OCI-M1 (cell line): ENCODE results near the gene TMEM72.
A peak's percentile ranks its signal among the peaks of the same experiment; 100 is the strongest.

Experiments
- DNase-seq: peaks from one replicate; lab custom pipeline; 2025; lab: John Stamatoyannopoulos, UW

Gene TMEM72

DNA sequence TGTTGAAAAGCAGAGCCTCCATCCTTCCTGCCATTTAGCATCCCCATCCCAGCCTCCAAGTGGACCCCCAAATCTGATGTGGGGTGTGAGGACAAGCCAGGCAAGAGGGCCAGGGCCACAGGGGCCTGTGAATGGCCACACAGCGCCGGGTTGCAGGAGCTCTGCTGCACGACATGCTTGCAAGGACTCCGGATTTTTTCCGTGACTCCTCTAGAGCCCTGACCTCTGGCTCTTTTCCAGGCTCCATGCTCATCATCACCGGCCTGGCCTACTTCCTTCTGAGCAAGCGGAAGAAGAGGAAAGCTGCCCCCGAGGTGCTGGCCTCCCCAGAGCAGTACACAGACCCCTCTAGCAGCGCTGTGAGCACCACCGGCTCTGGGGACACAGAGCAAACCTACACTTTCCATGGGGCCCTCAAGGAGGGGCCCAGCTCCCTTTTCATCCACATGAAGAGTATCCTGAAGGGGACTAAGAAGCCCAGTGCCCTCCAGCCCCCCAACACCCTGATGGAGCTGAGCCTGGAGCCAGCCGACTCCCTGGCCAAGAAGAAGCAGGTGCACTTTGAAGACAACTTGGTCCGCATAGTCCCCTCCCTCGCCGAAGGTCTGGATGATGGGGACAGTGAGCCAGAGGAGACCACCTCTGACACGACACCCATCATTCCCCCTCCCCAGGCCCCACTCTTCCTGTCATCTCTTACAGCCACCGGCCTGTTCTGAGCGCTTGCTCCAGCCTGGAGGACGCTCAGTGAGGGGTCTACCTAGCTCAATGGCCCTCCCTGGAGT, 23.5 kb downstream of the TMEM72 start:
- DNase-seq, result no peak

DNA sequence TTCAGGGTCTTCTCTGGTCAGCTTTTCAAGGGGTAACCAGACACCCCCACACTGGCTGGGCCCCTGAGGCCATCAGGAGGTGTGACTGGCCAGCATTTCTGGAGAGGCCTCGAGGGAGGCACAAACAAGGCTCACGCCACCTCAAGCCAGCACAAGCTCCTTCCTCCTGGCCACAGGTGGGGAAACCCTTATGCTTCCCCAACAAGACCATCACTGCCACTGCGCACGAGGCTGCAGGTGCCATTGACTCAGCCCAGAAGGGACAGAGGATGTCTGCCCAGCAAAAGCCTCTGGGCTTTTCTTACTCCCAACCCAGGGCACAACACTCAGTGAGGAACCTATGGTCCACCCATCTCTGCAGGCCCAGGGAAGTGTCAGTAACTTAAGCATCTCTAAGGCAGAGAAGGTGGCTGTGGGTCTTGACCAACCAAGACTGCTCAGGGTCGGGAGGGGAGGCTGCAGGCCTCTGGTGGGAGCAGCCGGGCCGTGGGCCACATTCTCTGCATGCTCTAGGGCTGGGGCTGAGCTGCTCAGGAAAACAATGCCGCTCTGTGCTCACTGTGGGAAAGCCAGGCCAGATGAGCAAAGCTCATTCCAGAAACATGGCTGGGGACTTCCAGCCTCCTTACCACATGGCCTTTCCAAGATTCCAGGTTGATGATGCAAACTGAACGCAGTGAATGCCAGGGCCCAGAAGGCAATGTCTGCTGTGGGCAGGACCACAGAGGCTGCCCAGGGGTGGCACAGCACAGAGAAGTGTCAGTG, 24.2 kb downstream of the TMEM72 start:
- DNase-seq, result no peak

DNA sequence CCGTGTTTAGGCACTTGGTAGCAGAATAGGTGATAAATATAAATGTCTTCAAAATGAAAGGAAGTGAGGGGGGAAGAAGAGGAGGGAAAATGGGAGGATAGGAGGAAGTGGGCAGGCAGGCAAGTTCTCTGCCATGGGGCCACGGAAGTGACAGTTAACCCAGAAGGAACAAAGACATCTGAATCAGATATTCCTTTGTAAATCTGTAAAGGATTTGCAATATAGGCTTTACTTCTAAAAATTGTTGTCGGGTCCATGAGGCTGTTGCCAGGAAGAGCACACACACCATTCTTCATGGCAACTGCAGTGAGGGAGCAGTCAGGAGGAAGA, 24.8 kb downstream of the TMEM72 start:
- no peak for DNase-seq

- no peak for DNase-seq
Measured at GRCh38 chr10:44936314-44936975, 25.3 kb downstream of the TMEM72 start.

DNA sequence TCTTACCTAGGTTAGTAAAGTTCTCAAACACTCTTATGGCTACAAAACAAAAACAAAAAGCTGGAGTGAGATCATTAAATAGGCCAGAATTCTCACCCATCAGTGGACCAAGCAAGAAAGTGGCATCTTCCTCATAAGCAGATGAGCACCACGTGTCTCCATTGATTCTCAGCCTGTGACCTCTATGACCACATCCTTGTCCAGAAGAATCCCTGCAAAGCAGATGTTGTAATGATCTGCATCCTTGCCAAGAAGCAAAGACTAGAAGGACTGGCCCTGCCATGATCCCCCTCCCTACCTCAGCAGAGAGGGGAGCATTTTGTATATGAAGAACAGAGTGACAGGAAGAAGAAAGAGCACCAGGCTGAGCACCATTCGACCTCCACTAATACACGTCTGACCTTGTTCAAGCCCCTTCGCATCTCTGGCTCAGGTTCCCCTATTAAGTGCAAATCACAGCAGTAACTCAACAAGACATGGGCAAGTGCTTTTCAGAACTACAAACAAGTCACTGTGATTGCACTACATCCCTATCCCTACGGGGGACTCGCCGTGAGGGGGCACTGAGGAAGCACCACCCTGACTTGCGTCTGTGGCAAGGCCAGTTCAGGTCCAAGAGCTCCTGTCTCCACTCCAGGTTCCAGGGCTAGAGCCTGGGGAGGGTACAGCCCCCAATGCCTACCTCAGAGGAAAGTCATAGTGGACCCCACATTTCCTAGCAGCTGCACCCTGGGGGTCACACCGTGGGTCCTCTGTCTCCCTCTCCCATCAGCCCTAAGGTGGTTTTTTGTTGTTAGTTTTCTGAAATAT, 26.3 kb downstream of the TMEM72 start:
- peak; percentile 9 for DNase-seq

- DNase-seq, result no peak
Measured at GRCh38 chr10:44938956-44939355, 27.8 kb downstream of the TMEM72 start.

- DNase-seq, result peak; percentile 11
Measured at GRCh38 chr10:44939691-44940401, 28.7 kb downstream of the TMEM72 start.

GRCh38 chr10:44944354-44944753, 33.2 kb downstream of the TMEM72 start:
- peak; percentile 24 for DNase-seq

- no peak for DNase-seq
Measured at GRCh38 chr10:44946205-44946604, 35.1 kb downstream of the TMEM72 start.

- DNase-seq, result peak; percentile 7
Measured at GRCh38 chr10:44947371-44948152, 36.4 kb downstream of the TMEM72 start.

- peak; percentile 53 for DNase-seq
Measured at GRCh38 chr10:44948642-44949041, 37.5 kb downstream of the TMEM72 start.

- DNase-seq, result no peak
Measured at GRCh38 chr10:44949127-44949802, 38.1 kb downstream of the TMEM72 start.

- no peak for DNase-seq
Measured at GRCh38 chr10:44949915-44950314, 38.8 kb downstream of the TMEM72 start.

GRCh38 chr10:44950326-44951225, 39.4 kb downstream of the TMEM72 start:
- DNase-seq, result no peak

GRCh38 chr10:44951576-44952226, 40.6 kb downstream of the TMEM72 start:
- DNase-seq, result no peak

- no peak for DNase-seq
Measured at GRCh38 chr10:44952779-44953231, 41.7 kb downstream of the TMEM72 start.

DNA sequence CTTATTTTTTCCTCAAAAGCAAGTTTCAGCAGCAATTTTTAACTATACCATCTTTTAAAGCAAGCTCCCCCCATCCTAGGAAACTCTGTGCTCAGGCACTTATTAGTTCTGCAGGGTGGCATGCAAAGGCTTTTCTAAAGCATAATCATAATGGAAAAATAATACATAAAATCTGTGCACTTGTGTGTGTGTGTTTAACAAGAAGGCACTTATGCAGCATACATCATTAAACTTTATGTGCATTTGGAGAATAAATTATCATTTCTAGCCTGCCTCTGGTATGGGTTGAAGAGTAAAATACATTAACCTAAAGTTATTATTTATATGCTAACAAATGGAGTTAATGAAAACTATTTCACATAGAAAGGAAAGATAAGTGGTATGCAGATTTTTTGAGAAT, 42.9 kb downstream of the TMEM72 start:
- DNase-seq, result no peak

- no peak for DNase-seq
Measured at GRCh38 chr10:44954962-44955361, 43.8 kb downstream of the TMEM72 start.
